HepG2 (cell line): ENCODE data around the gene OR52B2. TPM values are rescaled to one million over a fixed set of nuclear protein-coding genes. Genes with fewer than 3 reads are reported as not detected.

Experiments used
- ATAC-seq: fragments of 200-7000 bp; cut with Tn5 transposase; 3 replicates; pipeline ENCODE4 v1.9.1; 2020; ENCODE audit warnings: mild to moderate bottlenecking, moderate library complexity
- BruUV-seq: library from RNA; stranded (reverse); fragments of 400-500 nt; replicated peaks from 2 replicates; lab custom pipeline; 2021; lab: Mats Ljungman, UMichigan
- CTCF ChIA-PET: fragments of 300-600 bp; formaldehyde crosslinking; extraction: SDS; loops from one replicate; lab custom pipeline; 2021; ENCODE audit warnings: low total read pairs, inconsistent platforms, low intra/inter-chr PET ratio; lab: Yijun Ruan, JAX
- POLR2A ChIA-PET: fragments of 350-600 bp; sonication (Branson Sonifier 250); formaldehyde crosslinking; loops from one replicate; lab custom pipeline; 2020; ENCODE audit warnings: antibody characterized with exemption, inconsistent platforms; lab: Yijun Ruan, JAX
- DNase-seq: peaks from one replicate; pipeline ENCODE4 v3.0.0-alpha.2; 2015; ENCODE audit warnings: low spot score
- FAIRE-seq: peaks from 3 replicates; lab custom pipeline; 2011; peaks lifted over from hg19 to GRCh38; lab: Jason Lieb, UNC
- H2AFZ ChIP-seq: one replicate; pipeline ENCODE4 v1.6.1; 2011; ENCODE audit warnings: low read length, inconsistent platforms
- H3K27ac ChIP-seq: fragments of 300-600 bp; 3 replicates; pipeline ENCODE4 v1.8.0; 2011; ENCODE audit warnings: mixed run types, mild to moderate bottlenecking, mixed read lengths, low read length, inconsistent platforms; ENCODE audit not compliant: insufficient read depth; ENCODE audit errors: extremely low read length
- H3K27me3 ChIP-seq, 2 experiments: fragments of 200-600 bp in 1 of 2; 2 replicates in 1 of 2; 3 replicates in 1 of 2; pipeline versions ENCODE4 v1.6.0 to v1.8.0; 2011; ENCODE audit warnings: low read length in 2 of 2, mild to moderate bottlenecking in 2 of 2, moderate library complexity in 2 of 2, inconsistent platforms in 1 of 2; ENCODE audit not compliant: insufficient read depth in 2 of 2, control insufficient read depth in 1 of 2
- H3K36me3 ChIP-seq, 2 experiments: fragments of 200-600 bp in 1 of 2; replicated peaks in 1 of 2; 2 replicates in 1 of 2; 3 replicates in 1 of 2; pipeline versions ENCODE4 v1.5.1 to v1.8.0; 2011; ENCODE audit warnings: low read length in 2 of 2, inconsistent platforms in 1 of 2; ENCODE audit not compliant: insufficient read depth in 2 of 2, control insufficient read depth in 1 of 2
- H3K4me1 ChIP-seq: 2 replicates; pipeline ENCODE4 v1.5.1; 2012; ENCODE audit warnings: low read length, inconsistent platforms; ENCODE audit not compliant: insufficient read depth
- H3K4me2 ChIP-seq: 2 replicates; pipeline ENCODE4 v1.6.0; 2011; ENCODE audit warnings: low read depth, low read length, inconsistent platforms
- H3K4me3 ChIP-seq, 3 experiments: fragments of 200-600 bp in 1 of 3; sonication (generic), shearing (Covaris generic) in 1 of 3; replicated peaks in 1 of 3; 2 replicates each; pipeline ENCODE4 v1.5.1; 2011 to 2016; ENCODE audit warnings: low read length in 3 of 3, inconsistent platforms in 2 of 3, low read depth in 2 of 3, mild to moderate bottlenecking in 2 of 3, control low read depth in 1 of 3, mixed read lengths in 1 of 3; ENCODE audit not compliant: insufficient read depth in 1 of 3
- H3K79me2 ChIP-seq: one replicate; pipeline ENCODE4 v1.6.1; 2011; ENCODE audit warnings: low read length, inconsistent platforms; ENCODE audit not compliant: insufficient read depth
- H3K9ac ChIP-seq: 2 replicates; pipeline ENCODE4 v1.6.0; 2011; ENCODE audit warnings: mild to moderate bottlenecking, low read depth, low read length, inconsistent platforms; ENCODE audit not compliant: insufficient read depth
- H3K9me3 ChIP-seq: 2 replicates; pipeline ENCODE4 v1.5.1; 2012; ENCODE audit warnings: mild to moderate bottlenecking, low read length
- H4K20me1 ChIP-seq: 2 replicates; pipeline ENCODE4 v1.6.0; 2011; ENCODE audit warnings: inconsistent platforms, mild to moderate bottlenecking, low read length, moderate library complexity; ENCODE audit not compliant: insufficient read depth
- ATF4 ChIP-seq, 2 experiments: fragments of 450-650 bp in 1 of 2; sonication (generic) in 1 of 2; formaldehyde crosslinking; IDR thresholded peaks; 2 replicates each; pipeline versions ENCODE4 v1.5.0 to v1.8.0; 2020 to 2022; ENCODE audit warnings: mild to moderate bottlenecking in 1 of 2, missing genetic modification reagents in 1 of 2
- ERF ChIP-seq: IDR thresholded peaks from 2 replicates; pipeline ENCODE4 v1.6.1; 2018; ENCODE audit warnings: missing biosample characterization, missing genetic modification reagents
- FOSL1 ChIP-seq: sonication (generic); formaldehyde crosslinking; IDR thresholded peaks from 2 replicates; pipeline ENCODE4 v1.9.0; 2021; ENCODE audit warnings: missing genetic modification reagents, borderline replicate concordance
- LRRFIP1 ChIP-seq: sonication (generic); formaldehyde crosslinking; conservative IDR thresholded peaks from 2 replicates; pipeline ENCODE4 v1.4.0; 2020; ENCODE audit warnings: missing genetic modification reagents
- ZNF205 ChIP-seq: IDR thresholded peaks from 2 replicates; pipeline ENCODE4 v1.6.1; 2018; ENCODE audit warnings: missing biosample characterization, missing genetic modification reagents
- ZNF207 ChIP-seq: fragments of 450-650 bp; IDR thresholded peaks from 2 replicates; pipeline ENCODE4 v1.6.1; 2016; ENCODE audit warnings: antibody characterized with exemption, borderline replicate concordance
- ZNF512B ChIP-seq: sonication (generic); formaldehyde crosslinking; IDR thresholded peaks from 2 replicates; pipeline ENCODE4 v1.5.1; 2020; ENCODE audit warnings: missing genetic modification reagents, mild to moderate bottlenecking, borderline replicate concordance
- ZNF569 ChIP-seq: sonication (generic); formaldehyde crosslinking; IDR thresholded peaks from 2 replicates; pipeline ENCODE4 v1.5.0; 2020; ENCODE audit warnings: mild to moderate bottlenecking, missing genetic modification reagents, moderate library complexity, borderline replicate concordance
- ZSCAN30 ChIP-seq: sonication (generic); formaldehyde crosslinking; IDR thresholded peaks from 2 replicates; pipeline ENCODE4 v1.5.0; 2020; ENCODE audit warnings: mild to moderate bottlenecking, missing genetic modification reagents
- WGBS: methylation state at CpG from one replicate; pipeline ENCODE4 v1.1.6; 2017; ENCODE audit warnings: low lambda C conversion rate; 5-methylcytosine and 5-hydroxymethylcytosine counted together
- in situ Hi-C: cut with HindIII; loops from 2 replicates; pipeline ENCODE4 v1.10.0; 2017; ENCODE audit warnings: low pct_unique_long_range_greater_than_20kb; ENCODE audit not compliant: extremely low pct_ligation_motif_present
- intact Hi-C: fragments of 100-400 bp; cut with micrococcal nuclease; formaldehyde crosslinking; loops from one replicate; pipeline ENCODE4 v1.10.0; 2022; ENCODE audit not compliant: unreplicated experiment
- polyA plus RNA-seq, 8 experiments: library from polyadenylated mRNA; depleted of rRNA in 3 of 8; stranded (reverse) in 7 of 8; unstranded in 1 of 8; fragments of >200 nt; fragmentation: Illumina TruSeq in 4 of 8; extraction: Trizol in 4 of 8; gene quantifications; 2 replicates each; pipeline versions ENCODE4 v1.2.1 to v1.2.3, GENCODE V29; 2011 to 2016; ENCODE audit warnings: low read depth in 4 of 8, missing spikeins in 1 of 8, mixed read lengths in 1 of 8; ENCODE audit not compliant: insufficient read depth in 1 of 8
- total RNA-seq, 5 experiments: library from RNA; depleted of rRNA; stranded (reverse); fragments of >200 nt; fragmentation: Illumina TruSeq; extraction: Trizol; gene quantifications; 2 replicates each; pipeline ENCODE4 v1.2.3, GENCODE V29; 2016; ENCODE audit warnings: low read depth in 1 of 5

Gene OR52B2
- total and polyA plus RNA-seq, 2 of the 13 experiments (the other 11 are each of a cell fraction or from before 2014, with no cell fraction given), result not detected

GRCh38 chr11:6152126-6152525 is 18.0 kb downstream of the OR52B2 start:
- Histone ChIP-seq H3K9me3 (peaks cover 3% of the 10 kb centered on the region; the same call in 1 of the 2 replicates), H3K79me2 (no peaks in the 10 kb centered on the region), H3K27me3 (no peaks in the 10 kb centered on the region), H3K4me3 (no peak overlapping the region), H3K4me1 (peaks cover 18% of the 10 kb centered on the region), H3K36me3 (no peaks in the 10 kb centered on the region), H4K20me1 (no peaks in the 10 kb centered on the region), H3K27ac (no peak overlapping the region), H2AFZ (no peak overlapping the region), H3K4me2 (no peak overlapping the region), H3K9ac (no peak overlapping the region)
- DNase-seq, result no peak
- no peak for FAIRE-seq
- WGBS, result no CpG with 5 or more reads among the region's 2 CpGs
- POLR2A ChIA-PET, result no interaction called here
- no TSS peak for BruUV-seq
- TF ChIP-seq ZNF207 (no peak), ZNF569 (CRISPR knock-in tag) (no peak), LRRFIP1 (CRISPR knock-in tag) (no peak), ZNF205 (CRISPR knock-in tag) (no peak), ZNF512B (no peak), ATF4 (CRISPR knock-in tag; IDR thresholded peaks at IDR 0.05) (no peak), ZSCAN30 (CRISPR knock-in tag) (no peak), ERF (CRISPR knock-in tag) (no peak), FOSL1 (no peak)
- intact Hi-C loops (no loop called here), in situ Hi-C loops (no loop called here)
- no peak for ATAC-seq
- CTCF ChIA-PET, result no interaction called here
